ENCODE data around the gene RERG. TPM values are rescaled to one million over a fixed set of nuclear protein-coding genes. Genes with fewer than 3 reads are reported as not detected.
"Not testable (repeated sequence)": the region's sequence is repeated elsewhere in the genome, so short reads cannot be mapped to it uniquely, and the experiment has no call there.

Gene RERG
- polyA plus RNA-seq, 3 donors: 3.0 to 23.1 (median 4.3) TPM

- H3K27ac ChIP-seq (ENCODE audit: low read depth, low read length): no peak overlapping the region
- WGBS, 3 donors: 94 to 97% (median 97%) methylated on average over 4 of the region's 4 CpGs
Observed at GRCh38 chr12:15114501-15114900, 106.7 kb downstream of the RERG start.

GRCh38 chr12:15092826-15093225, 128.4 kb downstream of the RERG start:
- H3K27ac ChIP-seq (ENCODE audit: low read depth, low read length): no peak overlapping the region
- WGBS, 3 donors: 14 to 57% (median 18%) methylated on average over 1 of the region's 1 CpG

GRCh38 chr12:15090441-15090840, 130.8 kb downstream of the RERG start:
- 67 to 80% (median 78%) methylated on average over 2 of the region's 2 CpGs for WGBS, 3 donors
- no peak overlapping the region for H3K27ac ChIP-seq (ENCODE audit: low read depth, low read length)

GRCh38 chr12:15088105-15088504, 133.1 kb downstream of the RERG start:
- WGBS, 3 donors: 41 to 65% (median 61%) methylated on average over 1 of the region's 1 CpG

GRCh38 chr12:15077751-15078150, 143.5 kb downstream of the RERG start:
- H3K27ac ChIP-seq (ENCODE audit: low read depth, low read length): not testable (repeated sequence)
- 88 to 89% (median 89%) methylated on average over 2 of the region's 2 CpGs for WGBS, 3 donors

More at GRCh38 chr12:15088105-15088504, 133.1 kb downstream of the RERG start:
- H3K27ac ChIP-seq (ENCODE audit: low read depth, low read length): no peak overlapping the region

GRCh38 chr12:15074351-15074750, 146.9 kb downstream of the RERG start:
- 95 to 97% (median 96%) methylated on average over 1 of the region's 1 CpG for WGBS, 3 donors

GRCh38 chr12:15059123-15059522, 162.1 kb downstream of the RERG start:
- WGBS, 3 donors: 93 to 98% (median 95%) methylated on average over 1 of the region's 1 CpG

More at GRCh38 chr12:15074351-15074750, 146.9 kb downstream of the RERG start:
- H3K27ac ChIP-seq (ENCODE audit: low read depth, low read length): no peak overlapping the region

More at GRCh38 chr12:15059123-15059522, 162.1 kb downstream of the RERG start:
- no peak overlapping the region for H3K27ac ChIP-seq (ENCODE audit: low read depth, low read length)

Other genes with a start within 250 kb of the RERG start
- not detected for gene PDE6H, start 248.4 kb downstream of the RERG start, polyA plus RNA-seq
- under 1 TPM; 0.31 to 0.98 (median 0.45) TPM for gene PTPRO, start 101.1 kb upstream of the RERG start, polyA plus RNA-seq

All from adipose tissue (tissue), 3 donors.